C4-2B (cell line): ENCODE measurements around the gene WEE1.

Source experiments
- CTCF ChIP-seq: fragments of 450-650 bp; conservative IDR thresholded peaks from 2 replicates; pipeline ENCODE4 v1.5.1; 2017; ENCODE audit warnings: mild to moderate bottlenecking
- ZFX ChIP-seq: fragments of 450-650 bp; IDR thresholded peaks from 2 replicates; pipeline ENCODE4 v1.6.1; 2017

GRCh38 chr11:9629064-9629463, 55.6 kb downstream of the WEE1 start:
- no peak for TF ChIP-seq CTCF
- no peak for TF ChIP-seq ZFX
